H1 (cell line): ENCODE results near the gene MGME1. TPM values are rescaled to one million over a fixed set of nuclear protein-coding genes. Genes with fewer than 3 reads are reported as not detected.

Source experiments
- CTCF ChIA-PET: fragments of 300-600 bp; sonication (Branson Sonifier 250); formaldehyde crosslinking; loops from one replicate; lab custom pipeline; 2021; ENCODE audit not compliant: partially characterized antibody; lab: Charles Lee
- POLR2A ChIA-PET: fragments of 300-600 bp; sonication (Branson Sonifier 250); formaldehyde crosslinking; loops from one replicate; lab custom pipeline; 2021; ENCODE audit warnings: inconsistent platforms; ENCODE audit not compliant: partially characterized antibody; lab: Charles Lee
- DNase-seq, 2 experiments: peaks; one replicate each; pipeline versions ENCODE4 v3.0.0 to v3.0.0-alpha.2; 2010 to 2022; ENCODE audit warnings: low spot score in 2 of 2, low read depth in 1 of 2, mixed read lengths in 1 of 2
- FAIRE-seq: peaks from 2 replicates; lab custom pipeline; 2011; peaks lifted over from hg19 to GRCh38; lab: Jason Lieb, UNC
- H2AFZ ChIP-seq: 2 replicates; pipeline ENCODE4 v1.8.1; 2012; ENCODE audit warnings: low read length, inconsistent platforms
- H2AK5ac ChIP-seq: 2 replicates; pipeline ENCODE4 v1.6.1; 2013; ENCODE audit warnings: low read depth, low read length
- H2BK120ac ChIP-seq: replicated peaks from 2 replicates; pipeline ENCODE3; 2013; ENCODE audit warnings: low read depth, low read length, inconsistent platforms
- H2BK12ac ChIP-seq: 2 replicates; pipeline ENCODE4 v1.6.1; 2013; ENCODE audit warnings: low read depth, low read length
- H2BK15ac ChIP-seq: 2 replicates; pipeline ENCODE4 v1.6.1; 2013; ENCODE audit warnings: low read length
- H2BK20ac ChIP-seq: 2 replicates; pipeline ENCODE4 v1.6.1; 2013; ENCODE audit warnings: low read length
- H2BK5ac ChIP-seq: 2 replicates; pipeline ENCODE4 v1.6.1; 2013; ENCODE audit warnings: low read depth, low read length
- H3K14ac ChIP-seq: 2 replicates; pipeline ENCODE4 v1.6.1; 2013; ENCODE audit warnings: inconsistent platforms; ENCODE audit not compliant: insufficient read length
- H3K18ac ChIP-seq: 2 replicates; pipeline ENCODE4 v1.6.1; 2013; ENCODE audit warnings: low read length; ENCODE audit errors: extremely low read depth
- H3K23ac ChIP-seq: 2 replicates; pipeline ENCODE4 v1.6.1; 2013; ENCODE audit warnings: inconsistent platforms; ENCODE audit not compliant: insufficient read length
- H3K23me2 ChIP-seq: 2 replicates; pipeline ENCODE4 v1.6.1; 2013; ENCODE audit warnings: low read depth, low read length
- H3K27ac ChIP-seq: 2 replicates; pipeline ENCODE4 v1.6.1; 2011; ENCODE audit warnings: low read depth, low read length, inconsistent platforms
- H3K27me3 ChIP-seq, 4 experiments: replicated peaks in 1 of 4; 1 replicate in 1 of 4; 2 replicates in 3 of 4; pipeline versions ENCODE4 v1.6.1 to v1.8.1; 2011 to 2013; ENCODE audit warnings: low read length in 3 of 4, mild to moderate bottlenecking in 3 of 4, inconsistent platforms in 2 of 4, mixed read lengths in 2 of 4, moderate library complexity in 1 of 4; ENCODE audit not compliant: control insufficient read depth in 3 of 4, insufficient read depth in 3 of 4; ENCODE audit errors: extremely low read depth in 1 of 4
- H3K36me3 ChIP-seq, 4 experiments: 2 replicates each; pipeline versions ENCODE4 v1.6.1 to v1.8.1; 2011 to 2013; ENCODE audit warnings: mild to moderate bottlenecking in 4 of 4, low read length in 3 of 4, moderate library complexity in 2 of 4, control low read depth in 1 of 4, inconsistent platforms in 1 of 4; ENCODE audit not compliant: insufficient read depth in 4 of 4, control insufficient read depth in 2 of 4
- H3K4ac ChIP-seq: replicated peaks from 2 replicates; pipeline ENCODE3; 2013; ENCODE audit warnings: low read length, low read depth, mixed read lengths, inconsistent platforms; ENCODE audit not compliant: insufficient read length
- H3K4me1 ChIP-seq, 4 experiments: replicated peaks in 1 of 4; 1 replicate in 1 of 4; 2 replicates in 3 of 4; pipeline versions ENCODE4 v1.6.1 to v1.8.1; 2011 to 2013; ENCODE audit warnings: low read length in 3 of 4, inconsistent platforms in 2 of 4, mixed read lengths in 1 of 4; ENCODE audit not compliant: insufficient read depth in 4 of 4, control insufficient read depth in 3 of 4
- H3K4me2 ChIP-seq, 2 experiments: 2 replicates each; pipeline versions ENCODE4 v1.6.1 to v1.8.1; 2011 to 2013; ENCODE audit warnings: low read depth in 2 of 2, low read length in 2 of 2, control low read depth in 1 of 2, inconsistent platforms in 1 of 2, mild to moderate bottlenecking in 1 of 2; ENCODE audit not compliant: insufficient read depth in 1 of 2
- H3K4me3 ChIP-seq, 4 experiments: fragments of 200-600, 300-600 bp in 1 of 4; sonication (generic), shearing (Covaris generic), sonication (Bioruptor Twin) in 1 of 4; 2 replicates each; pipeline versions ENCODE4 v1.5.1 to v1.8.1; 2011 to 2016; ENCODE audit warnings: low read length in 4 of 4, low read depth in 3 of 4, control low read depth in 2 of 4, inconsistent platforms in 2 of 4, mild to moderate bottlenecking in 2 of 4, mixed read lengths in 1 of 4, moderate library complexity in 1 of 4; ENCODE audit not compliant: insufficient read depth in 2 of 4; ENCODE audit errors: extremely low read depth in 1 of 4
- H3K56ac ChIP-seq: replicated peaks from 2 replicates; pipeline ENCODE3; 2013; ENCODE audit warnings: low read depth, mild to moderate bottlenecking, mixed read lengths, low read length, inconsistent platforms; ENCODE audit not compliant: insufficient read length
- H3K79me1 ChIP-seq: 2 replicates; pipeline ENCODE4 v1.6.1; 2013; ENCODE audit warnings: low read depth, low read length, control low read depth
- H3K79me2 ChIP-seq, 2 experiments: 2 replicates each; pipeline versions ENCODE4 v1.6.1 to v1.8.1; 2012 to 2013; ENCODE audit warnings: low read length in 2 of 2, mild to moderate bottlenecking in 2 of 2, inconsistent platforms in 1 of 2; ENCODE audit not compliant: insufficient read depth in 2 of 2, control insufficient read depth in 1 of 2
- H3K9ac ChIP-seq, 4 experiments: replicated peaks in 1 of 4; 1 replicate in 1 of 4; 2 replicates in 3 of 4; pipeline versions ENCODE4 v1.6.1 to v1.8.1; 2011 to 2013; ENCODE audit warnings: low read depth in 3 of 4, low read length in 3 of 4, control low read depth in 2 of 4, mild to moderate bottlenecking in 2 of 4, moderate library complexity in 2 of 4, inconsistent platforms in 1 of 4; ENCODE audit errors: extremely low read depth in 1 of 4
- H3K9me3 ChIP-seq, 2 experiments: 2 replicates each; pipeline versions ENCODE4 v1.6.1 to v1.8.1; 2012 to 2013; ENCODE audit warnings: mild to moderate bottlenecking in 2 of 2, moderate library complexity in 2 of 2, control low read depth in 1 of 2, inconsistent platforms in 1 of 2, low read depth in 1 of 2, low read length in 1 of 2, mixed read lengths in 1 of 2; ENCODE audit not compliant: insufficient read depth in 2 of 2
- H4K20me1 ChIP-seq, 2 experiments: replicated peaks in 1 of 2; 2 replicates each; pipeline versions ENCODE3 to v1.8.1; 2011 to 2013; ENCODE audit warnings: inconsistent platforms in 2 of 2, low read length in 2 of 2, mild to moderate bottlenecking in 1 of 2; ENCODE audit not compliant: insufficient read depth in 2 of 2, control insufficient read depth in 1 of 2
- H4K5ac ChIP-seq: 2 replicates; pipeline ENCODE4 v1.6.1; 2013; ENCODE audit warnings: low read length, low read depth, mixed read lengths, inconsistent platforms; ENCODE audit not compliant: insufficient read length
- H4K8ac ChIP-seq: 2 replicates; pipeline ENCODE4 v1.8.0; 2013; ENCODE audit warnings: mild to moderate bottlenecking, moderate library complexity, low read length, inconsistent platforms; ENCODE audit not compliant: insufficient read depth; ENCODE audit errors: extremely low read depth
- H4K91ac ChIP-seq: replicated peaks from 2 replicates; pipeline ENCODE3; 2013; ENCODE audit warnings: low read length, mixed read lengths, inconsistent platforms; ENCODE audit not compliant: insufficient read length
- CTBP2 ChIP-seq: IDR thresholded peaks from 2 replicates; pipeline ENCODE4 v1.7.0; 2011; ENCODE audit warnings: borderline replicate concordance, mild to moderate bottlenecking, moderate library complexity, mixed read lengths, low read length; ENCODE audit not compliant: insufficient read depth, insufficient read length
- EP300 ChIP-seq, 2 experiments: IDR thresholded peaks; 1 replicate in 1 of 2; 2 replicates in 1 of 2; pipeline ENCODE4 v1.6.1; 2011 to 2012; ENCODE audit warnings: low read depth in 2 of 2, low read length in 2 of 2, mild to moderate bottlenecking in 2 of 2, borderline replicate concordance in 1 of 2, inconsistent platforms in 1 of 2, moderate library complexity in 1 of 2
- TEAD4 ChIP-seq: IDR thresholded peaks from 2 replicates; pipeline ENCODE4 v1.6.1; 2012; ENCODE audit warnings: low read depth, low read length, inconsistent platforms, mixed read lengths
- WGBS, 2 experiments: shearing (Covaris generic) in 1 of 2; methylation state at CpG; one replicate each; pipeline versions ENCODE4 v1.1.6 to v1.1.7; 2013 to 2015; ENCODE audit warnings: low lambda C conversion rate in 2 of 2, mixed read lengths in 2 of 2, inconsistent platforms in 1 of 2, low coverage in 1 of 2, missing lambda C conversion rate in 1 of 2; ENCODE audit not compliant: insufficient replicate concordance in 2 of 2, insufficient coverage in 1 of 2, insufficient read length in 1 of 2; ENCODE audit errors: extremely low coverage in 1 of 2, missing lambda C conversion rate in 1 of 2; 5-methylcytosine and 5-hydroxymethylcytosine counted together
- polyA plus RNA-seq, 7 experiments: library from polyadenylated mRNA; depleted of rRNA in 3 of 7; stranded (reverse) in 5 of 7; unstranded in 2 of 7; fragments of >200 nt in 5 of 7; fragments of 200-250 nt in 2 of 7; gene quantifications; 1 replicate in 5 of 7; 2 replicates in 1 of 7; 4 replicates in 1 of 7; pipeline versions ENCODE4 v1.2.1 to v1.2.3, GENCODE V29; 2011 to 2013; ENCODE audit warnings: missing spikeins in 2 of 7, mixed read lengths in 2 of 7
- total RNA-seq: library from RNA; stranded (reverse); fragmentation: NEBNext Ultra II Directional; extraction: Animal tissue kit (Norgen Biotek cat#: 25700); gene quantifications from 2 replicates; pipeline ENCODE4 v1.2.1, GENCODE V29; 2021

Gene MGME1
- total and polyA plus RNA-seq, 2 of the 8 experiments (the other 6 are each of a cell fraction or from before 2014, with no cell fraction given) = 27.7 to 59.0 TPM

- TF ChIP-seq CTBP2 = no peak
- peak; percentile 27; the same call in 1 of the 2 replicates for TF ChIP-seq TEAD4
- TF ChIP-seq EP300 (IDR thresholded peaks at IDR 0.05; ENCODE audit: borderline replicate concordance in 1 of 2, low read depth in 2 of 2, low read length in 2 of 2) = no peak
- TF ChIP-seq, all 59 proteins: peak for 1
- Histone ChIP-seq H3K36me3 (peaks cover 0 to under 1% (median under 1%) of the 10 kb centered on the region in 4 experiments; a peak in 1 of 8 replicates), H2BK120ac (no peak overlapping the region), H3K23ac (no peak overlapping the region), H3K56ac (no peak overlapping the region), H3K23me2 (no peaks in the 10 kb centered on the region), H4K20me1 (no peaks in the 10 kb centered on the region), H2BK12ac (no peak overlapping the region), H4K5ac (no peak overlapping the region), H3K4me2 (no peak overlapping the region; a peak in 1 of 4 replicates), H3K27ac (no peak overlapping the region), H3K79me2 (no peaks in the 10 kb centered on the region), H3K14ac (no peak overlapping the region), H3K4me1 (peaks cover 10 to 29% (median 17%) of the 10 kb centered on the region in 4 experiments), H4K8ac (no peak overlapping the region), H3K27me3 (no peaks in the 10 kb centered on the region), H4K91ac (no peak overlapping the region), H3K79me1 (no peaks in the 10 kb centered on the region), H3K9me3 (no peaks in the 10 kb centered on the region), H3K4ac (no peak overlapping the region), H3K9ac (no peak overlapping the region), H2BK20ac (no peak overlapping the region), H3K4me3 (no peak overlapping the region), H3K18ac (no peak overlapping the region), H2AK5ac (0 out of 2 replicates have a peak overlapping the region, but pooled peaks have one; percentile 40), H2BK5ac (no peak overlapping the region), H2AFZ (no peak overlapping the region), H2BK15ac (no peak overlapping the region)
- DNase-seq (no peak), FAIRE-seq (no peak)
- ChIA-PET CTCF (interaction anchor here (0.8 to 2.9 kb wide), 6 partner anchors 16 to 52 kb away, joined by 3 to 17 read pairs (median 6); no protein-coding TSS in a partner anchor), POLR2A (interaction anchor here (1.1 kb wide), 1 partner anchor 364 kb away, joined by 4 read pairs; no protein-coding TSS in a partner anchor)
- 89% methylated on average over 9 of the region's 9 CpGs; no CpG with 5 or more reads in 1 of the 2 experiments for WGBS, 2 experiments
Measured at GRCh38 chr20:17935761-17936160, 33.1 kb upstream of the MGME1 start.
